GM12878 (cell line): ENCODE measurements around the gene PNMA8B. TPM values are rescaled to one million over a fixed set of nuclear protein-coding genes. Genes with fewer than 3 reads are reported as not detected.

Source experiments
- ATAC-seq: fragments of 200-7000 bp; cut with Tn5 transposase; 3 replicates; pipeline ENCODE4 v1.9.1; 2020; ENCODE audit warnings: mild to moderate bottlenecking, moderate library complexity
- BruUV-seq: library from RNA; stranded (reverse); fragments of 400-500 nt; replicated peaks from 2 replicates; lab custom pipeline; 2021; lab: Mats Ljungman, UMichigan
- CTCF ChIA-PET: fragments of 300-600 bp; sonication (Branson Sonifier 250); formaldehyde crosslinking; extraction: SDS; loops from one replicate; lab custom pipeline; 2021; ENCODE audit warnings: inconsistent platforms; lab: Yijun Ruan, JAX
- POLR2A ChIA-PET: fragments of 350-600 bp; formaldehyde crosslinking; extraction: SDS; loops from one replicate; lab custom pipeline; 2021; ENCODE audit warnings: inconsistent platforms; lab: Charles Lee
- RAD21 ChIA-PET: fragments of 300-600 bp; sonication (Branson Sonifier 250); formaldehyde crosslinking; loops from one replicate; lab custom pipeline; 2023; ENCODE audit warnings: antibody characterized with exemption; ENCODE audit not compliant: unreplicated experiment; lab: Charles Lee
- SMC1A ChIA-PET: fragments of 300-600 bp; sonication (Branson Sonifier 250); formaldehyde crosslinking; loops from one replicate; lab custom pipeline; 2023; ENCODE audit not compliant: unreplicated experiment, uncharacterized antibody; lab: Charles Lee
- DNase-seq: peaks from one replicate; pipeline ENCODE4 v3.0.0-alpha.2; 2011; ENCODE audit warnings: low read depth, low spot score
- FAIRE-seq: peaks from 3 replicates; lab custom pipeline; 2011; peaks lifted over from hg19 to GRCh38; lab: Jason Lieb, UNC
- H2AFZ ChIP-seq: 2 replicates; pipeline ENCODE4 v1.6.0; 2011; ENCODE audit warnings: low read depth, low read length, control low read depth; ENCODE audit not compliant: control insufficient read depth
- H3K27ac ChIP-seq: 2 replicates; pipeline ENCODE4 v1.5.1; 2011; ENCODE audit warnings: control low read depth; ENCODE audit not compliant: control insufficient read depth, insufficient read depth
- H3K27me3 ChIP-seq, 2 experiments: replicated peaks in 1 of 2; 2 replicates each; pipeline versions ENCODE4 v1.6.0 to v1.6.1; 2011; ENCODE audit warnings: low read length in 1 of 2; ENCODE audit not compliant: control insufficient read depth in 2 of 2, insufficient read depth in 2 of 2
- H3K36me3 ChIP-seq, 2 experiments: 2 replicates each; pipeline ENCODE4 v1.5.1; 2011; ENCODE audit warnings: low read length in 1 of 2; ENCODE audit not compliant: control insufficient read depth in 2 of 2, insufficient read depth in 2 of 2
- H3K4me1 ChIP-seq: 2 replicates; pipeline ENCODE4 v1.6.1; 2011; ENCODE audit warnings: mild to moderate bottlenecking, low read length, moderate library complexity, mixed read lengths; ENCODE audit not compliant: control insufficient read depth, insufficient read depth
- H3K4me2 ChIP-seq: 2 replicates; pipeline ENCODE4 v1.6.0; 2011; ENCODE audit warnings: control low read depth; ENCODE audit not compliant: control insufficient read depth, insufficient read depth
- H3K4me3 ChIP-seq: fragments of 200-600 bp; sonication (generic); 2 replicates; pipeline ENCODE4 v1.5.1; 2016
- H3K79me2 ChIP-seq: 2 replicates; pipeline ENCODE4 v1.6.0; 2011; ENCODE audit warnings: low read length; ENCODE audit not compliant: control insufficient read depth, insufficient read depth
- H3K9ac ChIP-seq: 2 replicates; pipeline ENCODE4 v1.8.0; 2011; ENCODE audit warnings: low read length, control low read depth, mixed read lengths; ENCODE audit not compliant: control insufficient read depth, insufficient read depth
- H3K9me3 ChIP-seq: replicated peaks from 3 replicates; pipeline ENCODE4 v1.5.1; 2011; ENCODE audit warnings: mild to moderate bottlenecking, low read length; ENCODE audit not compliant: control insufficient read depth, insufficient read depth
- H4K20me1 ChIP-seq: 2 replicates; pipeline ENCODE4 v1.6.0; 2011; ENCODE audit not compliant: control insufficient read depth, insufficient read depth
- JUNB ChIP-seq: IDR thresholded peaks from 2 replicates; pipeline ENCODE4 v1.6.1; 2016; ENCODE audit warnings: antibody characterized with exemption, mild to moderate bottlenecking
- WGBS: methylation state at CpG from one replicate; pipeline ENCODE4 v1.1.6; 2016; ENCODE audit warnings: low lambda C conversion rate; ENCODE audit not compliant: insufficient replicate concordance, insufficient coverage; ENCODE audit errors: missing lambda C conversion rate; 5-methylcytosine and 5-hydroxymethylcytosine counted together
- in situ Hi-C: fragments of 300-500 bp; cut with MboI; formaldehyde crosslinking; loops from 9 replicates; pipeline ENCODE4 v1.14.3; 2018; ENCODE audit warnings: mixed read lengths
- intact Hi-C: fragments of 100-400 bp; cut with micrococcal nuclease; formaldehyde crosslinking; loops from one replicate; pipeline ENCODE4 v1.14.2; 2022; ENCODE audit not compliant: unreplicated experiment
- polyA plus RNA-seq, 11 experiments: library from polyadenylated mRNA; depleted of rRNA in 4 of 11; unstranded in 6 of 11; stranded (reverse) in 5 of 11; fragments of >200 nt; fragmentation: Nextera tagmentation in 4 of 11; fragmentation: Illumina TruSeq in 1 of 11; extraction: Ambion mirVana in 4 of 11; extraction: Trizol in 1 of 11; gene quantifications; 1 replicate in 1 of 11; 2 replicates in 10 of 11; pipeline versions ENCODE4 v1.2.1 to v1.2.3, GENCODE V29; 2011 to 2016; ENCODE audit warnings: inconsistent platforms in 2 of 11, missing spikeins in 2 of 11, low read depth in 1 of 11
- total RNA-seq, 4 experiments: library from RNA; depleted of rRNA in 3 of 4; stranded (reverse); fragments of >200 nt in 3 of 4; fragmentation: Illumina TruSeq in 1 of 4; extraction: Trizol in 1 of 4; gene quantifications; 2 replicates each; pipeline versions ENCODE4 v1.2.1 to v1.2.3, GENCODE V29; 2013 to 2021
- TF ChIP-seq, protein P1 (sequence below), 3 experiments: IDR thresholded peaks in 2 of 3; conservative IDR thresholded peaks in 1 of 3; 2 replicates each; pipeline ENCODE4 v1.5.1; 2011; ENCODE audit warnings: low read depth in 3 of 3, low read length in 3 of 3, mild to moderate bottlenecking in 3 of 3, control low read depth in 2 of 3, moderate library complexity in 2 of 3, inconsistent platforms in 1 of 3, mixed read lengths in 1 of 3; ENCODE audit not compliant: control insufficient read depth in 2 of 3, insufficient read depth in 1 of 3; ENCODE audit errors: extremely low read depth in 1 of 3

Gene PNMA8B
- total and polyA plus RNA-seq, 10 of the 15 experiments (the other 5 are each of a cell fraction or from before 2014, with no cell fraction given): 0.01 TPM; not detected in 9

DNA sequence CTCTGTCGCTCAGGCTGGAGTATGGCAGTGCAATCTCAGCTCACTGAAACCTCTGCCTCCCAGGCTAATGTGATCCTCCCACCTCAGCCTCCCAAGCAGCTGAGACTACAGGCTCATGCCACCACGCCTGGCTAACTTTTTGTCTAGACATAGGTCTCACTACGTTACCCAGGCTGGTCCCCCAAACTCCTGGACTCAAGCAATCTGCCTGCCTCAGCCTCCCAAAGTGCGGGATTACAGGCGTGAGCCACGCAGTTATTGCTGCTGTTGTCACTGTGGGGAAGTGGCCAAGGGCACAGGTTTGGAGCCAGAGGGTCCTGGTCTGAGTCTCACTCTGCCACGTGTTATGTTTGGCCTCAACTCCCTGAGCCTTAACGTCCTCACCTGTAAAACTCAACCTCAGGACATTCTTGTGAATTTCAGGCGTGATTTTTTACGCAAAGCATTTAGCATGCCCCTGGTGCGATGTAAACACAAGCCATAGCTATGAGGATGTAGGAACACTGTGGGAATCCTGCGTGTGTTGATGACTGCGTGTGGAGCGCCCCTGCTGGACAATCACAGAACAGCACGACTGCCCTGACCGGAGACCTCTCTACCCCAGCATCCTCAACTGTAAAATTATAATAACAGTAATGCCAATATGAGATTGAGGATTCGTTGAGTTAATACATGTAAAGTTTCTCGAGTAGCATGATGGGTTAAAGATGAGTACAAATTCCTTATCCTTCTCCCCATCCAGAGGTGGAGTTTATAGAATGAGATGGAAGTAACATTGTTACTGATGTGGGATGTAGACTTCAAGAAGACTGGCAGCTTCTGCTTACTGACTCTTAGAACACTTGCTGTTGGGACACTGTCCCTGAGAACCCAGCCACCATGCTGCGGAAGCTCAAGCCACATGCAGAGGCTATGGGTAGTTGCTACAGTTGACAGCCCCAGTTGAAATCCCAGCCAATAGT lies 41.8 kb upstream of the PNMA8B start:
- intact Hi-C loops: no loop called here
- H3K4me3 ChIP-seq: no peak overlapping the region
- RAD21 ChIA-PET: no interaction called here
- TF ChIP-seq, protein P1, sequence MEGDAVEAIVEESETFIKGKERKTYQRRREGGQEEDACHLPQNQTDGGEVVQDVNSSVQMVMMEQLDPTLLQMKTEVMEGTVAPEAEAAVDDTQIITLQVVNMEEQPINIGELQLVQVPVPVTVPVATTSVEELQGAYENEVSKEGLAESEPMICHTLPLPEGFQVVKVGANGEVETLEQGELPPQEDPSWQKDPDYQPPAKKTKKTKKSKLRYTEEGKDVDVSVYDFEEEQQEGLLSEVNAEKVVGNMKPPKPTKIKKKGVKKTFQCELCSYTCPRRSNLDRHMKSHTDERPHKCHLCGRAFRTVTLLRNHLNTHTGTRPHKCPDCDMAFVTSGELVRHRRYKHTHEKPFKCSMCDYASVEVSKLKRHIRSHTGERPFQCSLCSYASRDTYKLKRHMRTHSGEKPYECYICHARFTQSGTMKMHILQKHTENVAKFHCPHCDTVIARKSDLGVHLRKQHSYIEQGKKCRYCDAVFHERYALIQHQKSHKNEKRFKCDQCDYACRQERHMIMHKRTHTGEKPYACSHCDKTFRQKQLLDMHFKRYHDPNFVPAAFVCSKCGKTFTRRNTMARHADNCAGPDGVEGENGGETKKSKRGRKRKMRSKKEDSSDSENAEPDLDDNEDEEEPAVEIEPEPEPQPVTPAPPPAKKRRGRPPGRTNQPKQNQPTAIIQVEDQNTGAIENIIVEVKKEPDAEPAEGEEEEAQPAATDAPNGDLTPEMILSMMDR (IDR thresholded peaks at IDR 0.05 in 2 of 3, conservative IDR thresholded peaks at IDR 0.05 in 1 of 3; ENCODE audit: control insufficient read depth in 2 of 3, extremely low read depth in 1 of 3, insufficient read depth in 1 of 3, low read depth in 3 of 3, low read length in 3 of 3): peak; percentile 74 to 96 (median 95)
- TF ChIP-seq JUNB: no peak
- H3K27me3 ChIP-seq: no peaks in the 10 kb centered on the region; a peak in 3 of 4 replicates
- no peaks in the 10 kb centered on the region for H3K79me2 ChIP-seq
- POLR2A ChIA-PET: no interaction called here
- H3K36me3 ChIP-seq: no peaks in the 10 kb centered on the region
- WGBS: 19% methylated on average over 19 of the region's 19 CpGs
- no peak overlapping the region for H3K4me2 ChIP-seq
- no peaks in the 10 kb centered on the region for H4K20me1 ChIP-seq
- CTCF ChIA-PET: interaction anchor here (0.6 to 3.5 kb wide), 28 partner anchors 8 to 285 kb away, joined by 3 to 31 read pairs (median 4); partner anchors contain the start of genes CALM3 and DACT3
- no peak overlapping the region for H3K27ac ChIP-seq
- ATAC-seq: peak; percentile 85
- no peaks in the 10 kb centered on the region for H3K9me3 ChIP-seq
- in situ Hi-C loops: no loop called here
- SMC1A ChIA-PET: interaction anchor here (0.9 kb wide), 1 partner anchor 124 kb away, joined by 4 read pairs; the partner anchor contains the start of gene DACT3
- H3K9ac ChIP-seq: no peak overlapping the region
- FAIRE-seq: no peak
- H3K4me1 ChIP-seq: no peaks in the 10 kb centered on the region
- no TSS peak for BruUV-seq
- no peak for DNase-seq
- no peak overlapping the region for H2AFZ ChIP-seq
